Activated CD4-positive, CD25-positive, alpha-beta regulatory T cell treated with anti-CD3 and anti-CD28 coated beads, Interleukin-2, amount 50 U/mL, for 72 hours (primary cell): ENCODE measurements around the gene SLC66A2.

Experiments used
- DNase-seq: peaks from one replicate; pipeline ENCODE4 v3.0.0; 2021

Gene SLC66A2

GRCh38 chr18:79949697-79950487, 1.6 kb downstream of the SLC66A2 start:
- peak; percentile 17 for DNase-seq

GRCh38 chr18:79948719-79949411, 2.6 kb downstream of the SLC66A2 start:
- DNase-seq, result peak; percentile 25

DNA sequence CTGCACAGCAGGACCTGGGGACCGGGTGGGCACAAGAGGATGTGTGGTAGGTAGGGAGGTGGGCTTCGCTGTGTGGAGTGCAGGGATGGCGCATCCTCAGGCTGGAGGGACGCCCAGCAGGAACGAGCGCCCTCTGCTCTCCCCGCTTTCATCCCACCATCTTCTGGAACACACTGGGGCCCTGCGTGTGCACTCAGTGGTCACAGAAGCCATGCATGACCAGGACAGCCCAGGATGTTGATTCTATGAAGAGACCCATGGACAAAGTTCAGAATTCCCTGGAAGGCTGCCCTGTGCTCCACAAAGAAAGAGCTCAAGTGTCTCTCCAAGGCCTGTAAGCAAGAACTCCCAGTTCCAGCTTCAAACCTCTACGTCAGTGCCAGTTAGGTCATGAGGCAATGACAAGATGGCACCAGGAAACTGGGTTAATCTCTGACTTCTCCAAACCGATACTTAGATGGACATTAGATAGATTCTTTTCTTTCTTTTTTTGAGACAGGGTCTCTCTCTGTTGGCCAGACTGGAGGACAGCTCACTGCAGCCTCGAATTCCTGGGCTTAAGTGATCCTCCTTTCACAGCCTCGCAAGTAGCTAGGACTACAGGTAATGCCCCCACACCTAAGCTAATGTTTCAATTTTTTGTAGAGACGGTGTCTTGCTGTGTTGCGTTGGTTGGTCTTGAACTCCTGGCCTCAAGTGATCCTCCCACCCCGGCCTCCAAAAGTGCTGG, 3.4 kb downstream of the SLC66A2 start:
- peak; percentile 21 for DNase-seq

GRCh38 chr18:79947054-79947755, 4.2 kb downstream of the SLC66A2 start:
- DNase-seq, result peak; percentile 11

DNA sequence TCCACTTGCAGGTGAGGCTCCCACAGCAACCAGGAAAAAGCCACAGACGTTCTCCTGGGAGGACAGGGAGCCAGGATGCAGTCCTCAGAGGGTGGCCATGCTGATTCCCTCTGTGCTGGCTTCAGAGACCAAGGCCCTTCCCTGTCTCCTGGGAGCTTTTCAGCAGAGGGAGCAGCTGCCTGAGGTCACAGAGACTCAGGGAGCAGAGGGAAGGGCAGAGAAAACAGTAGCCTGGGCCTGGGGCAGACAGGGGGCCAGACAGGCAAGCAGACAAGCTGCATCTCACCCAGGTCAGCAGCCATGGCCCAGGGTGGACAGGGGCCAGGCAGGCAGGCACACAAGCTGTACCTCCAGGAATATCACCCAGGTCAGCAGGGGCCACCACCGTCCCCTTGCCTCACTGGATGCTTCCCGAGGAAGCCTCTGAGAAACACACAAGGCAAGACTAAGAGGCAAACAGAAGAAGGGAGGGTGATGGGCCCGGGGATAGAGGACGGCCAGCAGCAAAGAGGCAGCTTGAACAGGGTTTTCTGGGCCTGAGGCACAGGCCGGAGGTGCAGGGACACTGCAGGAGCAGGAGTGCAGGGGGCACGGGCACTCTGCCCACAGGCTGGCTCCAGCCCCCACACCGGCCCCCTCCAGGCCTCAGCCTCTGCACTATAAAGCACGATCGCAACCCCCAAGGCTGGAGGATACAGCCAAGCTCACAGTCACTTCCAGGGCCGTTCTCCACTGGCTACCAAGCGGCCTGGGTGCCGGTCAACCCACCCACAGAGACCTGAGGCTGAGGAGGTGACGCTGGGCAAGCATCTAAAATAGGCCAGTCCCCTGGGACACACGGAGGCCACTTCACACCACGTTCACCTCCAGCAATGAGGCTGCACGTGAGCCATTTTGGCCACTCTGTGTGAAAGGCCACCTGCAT, 6.1 kb downstream of the SLC66A2 start:
- DNase-seq, result peak; percentile 23

- DNase-seq, result no peak
Measured at GRCh38 chr18:79944746-79945117, 6.7 kb downstream of the SLC66A2 start.

GRCh38 chr18:79944126-79944731, 7.2 kb downstream of the SLC66A2 start:
- DNase-seq, result peak; percentile 25

GRCh38 chr18:79943608-79944125, 7.8 kb downstream of the SLC66A2 start:
- peak; percentile 26 for DNase-seq

DNA sequence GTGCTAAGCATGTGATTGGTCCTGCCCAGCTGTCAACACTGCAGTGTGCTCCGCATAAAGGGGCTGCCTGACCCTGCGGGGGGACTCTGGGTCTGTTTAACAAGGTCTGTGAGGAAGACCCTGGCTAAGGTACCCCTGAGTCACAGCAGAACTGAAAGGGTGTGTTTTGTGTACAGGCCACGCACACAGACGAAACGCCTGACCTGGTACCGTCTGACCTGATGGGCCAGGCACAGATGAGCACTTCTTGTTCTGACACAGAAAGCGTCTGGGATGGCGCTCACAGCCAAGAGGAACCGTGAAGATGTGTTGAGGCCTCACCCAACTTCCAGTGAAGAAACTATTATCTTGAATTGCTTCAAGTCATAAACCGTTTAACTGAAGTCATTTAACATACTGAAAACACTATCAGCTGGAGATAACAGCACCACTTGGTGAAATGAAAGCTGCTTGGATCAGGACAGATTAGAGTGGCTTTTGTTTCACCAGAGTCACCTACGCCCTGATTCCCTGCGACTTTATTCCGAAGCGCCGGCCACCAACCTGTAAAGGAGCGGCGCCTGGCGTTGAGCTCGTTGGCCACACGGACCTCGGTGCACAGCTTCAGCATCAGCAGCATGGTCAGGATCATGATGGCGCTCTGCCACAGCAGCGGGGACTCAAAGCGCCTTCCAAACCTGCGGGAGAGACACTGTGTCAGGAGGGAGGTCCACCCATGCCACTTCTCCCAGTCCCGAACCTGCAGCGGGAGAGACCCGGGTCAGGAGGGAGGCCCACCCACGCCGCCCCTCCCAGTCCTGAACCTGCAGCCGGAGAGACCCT, 8.5 kb downstream of the SLC66A2 start:
- DNase-seq, result peak; percentile 5

- DNase-seq, result peak; percentile 6
Measured at GRCh38 chr18:79942211-79942610, 9.2 kb downstream of the SLC66A2 start.

DNA sequence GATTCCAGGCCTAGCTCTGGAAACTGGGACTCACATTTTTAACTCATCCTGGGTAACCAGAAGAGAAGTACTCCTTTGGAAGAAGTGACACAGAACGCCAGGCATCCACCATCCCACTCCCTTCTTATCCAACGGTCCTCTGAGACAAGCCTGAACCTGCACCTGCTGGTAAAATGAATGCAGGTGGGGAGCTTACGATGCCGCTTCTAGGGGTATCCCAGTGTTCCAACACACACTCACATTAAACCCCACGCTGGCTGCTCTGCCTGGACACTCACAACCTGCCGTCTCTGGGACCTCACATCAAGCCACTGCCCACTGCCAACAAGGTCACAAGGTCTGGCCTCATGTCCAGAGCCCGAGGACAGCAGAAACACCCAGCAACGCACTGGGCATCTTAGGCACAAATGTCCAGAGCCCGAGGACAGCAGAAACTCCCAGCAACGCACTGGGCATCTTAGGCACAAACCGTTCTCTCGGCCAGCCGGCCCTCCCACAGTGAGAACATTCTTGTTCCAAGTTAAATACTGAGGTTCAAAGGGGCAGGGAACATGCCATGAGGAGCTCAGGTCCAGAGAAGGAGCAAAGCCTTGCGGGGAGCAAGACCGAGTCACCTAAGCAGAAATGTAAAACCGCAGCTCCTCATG, 9.9 kb downstream of the SLC66A2 start:
- DNase-seq, result peak; percentile 2

- DNase-seq, result peak; percentile 15
Measured at GRCh38 chr18:79940814-79941472, 10.5 kb downstream of the SLC66A2 start.

- peak; percentile 6 for DNase-seq
Measured at GRCh38 chr18:79940126-79940813, 11.2 kb downstream of the SLC66A2 start.

- no peak for DNase-seq
Measured at GRCh38 chr18:79939096-79939495, 12.4 kb downstream of the SLC66A2 start.

GRCh38 chr18:79938196-79938595, 13.3 kb downstream of the SLC66A2 start:
- no peak for DNase-seq

GRCh38 chr18:79937103-79937860, 14.2 kb downstream of the SLC66A2 start:
- no peak for DNase-seq

DNA sequence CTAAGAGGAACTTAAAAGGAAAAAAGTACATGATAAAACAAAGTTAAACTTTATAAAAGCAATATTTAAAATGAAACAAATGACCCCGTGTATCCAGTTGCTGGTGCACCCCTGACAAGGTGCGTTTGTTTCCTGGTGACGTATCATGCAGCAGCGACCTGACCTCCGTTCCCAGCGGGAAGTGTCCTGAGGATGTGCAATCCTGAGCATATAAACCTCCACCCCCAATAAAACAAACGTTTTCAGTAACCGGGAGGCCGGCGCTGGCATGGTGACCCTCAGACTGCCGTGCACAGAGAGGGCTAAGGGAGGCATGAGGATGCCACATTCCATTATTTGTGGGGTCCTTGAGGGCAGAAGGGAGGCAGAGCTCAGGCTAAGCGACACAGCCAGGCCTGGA, 14.8 kb downstream of the SLC66A2 start:
- DNase-seq, result peak; percentile 17

DNA sequence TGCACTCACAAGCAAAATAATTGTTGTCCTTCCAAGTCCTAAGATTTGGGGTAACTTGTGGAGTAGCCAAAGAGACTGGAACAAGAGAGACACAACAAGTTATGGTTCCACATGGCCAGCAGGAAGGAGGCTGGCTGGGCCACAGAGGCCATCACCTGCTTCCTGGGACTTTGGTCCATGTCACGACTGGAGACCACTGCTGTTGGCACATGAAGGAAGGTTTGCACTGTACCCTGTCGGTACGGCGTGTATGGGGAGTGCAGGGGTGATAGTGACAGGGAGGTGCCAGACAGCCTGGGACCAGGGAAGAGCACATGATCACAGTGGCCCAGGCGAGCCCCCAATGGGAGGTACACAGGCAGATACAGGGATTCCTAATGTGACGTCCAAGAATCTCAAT, 15.5 kb downstream of the SLC66A2 start:
- peak; percentile 8 for DNase-seq
